ENCODE data around the gene RUSC2.
A peak's percentile ranks its signal among the peaks of the same experiment; 100 is the strongest.
"Not testable (repeated sequence)": the region's sequence is repeated elsewhere in the genome, so short reads cannot be mapped to it uniquely, and the experiment has no call there.

RUSC2 gene

GRCh38 chr9:35470340-35470739, 19.6 kb upstream of the RUSC2 start:
- H3K9me3 ChIP-seq (ENCODE audit: low read depth, low read length), result no peaks in the 10 kb centered on the region
- no peaks in the 10 kb centered on the region for H3K36me3 ChIP-seq (ENCODE audit: insufficient read depth, low read length)
- no peak overlapping the region for H3K27ac ChIP-seq
- H3K9ac ChIP-seq (ENCODE audit: insufficient read length), result no peak overlapping the region
- TF ChIP-seq EZH2 (IDR thresholded peaks at IDR 0.05) (no peak), POLR2AphosphoS5 (IDR thresholded peaks at IDR 0.05; ENCODE audit: borderline replicate concordance, low read depth, low read length) (no peak), FOXP2 (optimal IDR thresholded peaks at IDR 0.05; ENCODE audit: control extremely low read depth, extremely low read length, insufficient read depth) (no peak)
- no peak overlapping the region for H3K4me3 ChIP-seq
- no peak for DNase-seq (ENCODE audit: low read depth, low spot score)

GRCh38 chr9:35470894-35471293, 19.0 kb upstream of the RUSC2 start:
- no peak overlapping the region for H3K4me3 ChIP-seq
- TF ChIP-seq FOXP2 (optimal IDR thresholded peaks at IDR 0.05; ENCODE audit: control extremely low read depth, extremely low read length, insufficient read depth) (no peak), POLR2AphosphoS5 (IDR thresholded peaks at IDR 0.05; ENCODE audit: borderline replicate concordance, low read depth, low read length) (no peak), EZH2 (IDR thresholded peaks at IDR 0.05) (no peak)
- no peak for DNase-seq (ENCODE audit: low read depth, low spot score)

GRCh38 chr9:35476596-35476995, 13.3 kb upstream of the RUSC2 start:
- TF ChIP-seq POLR2AphosphoS5 (IDR thresholded peaks at IDR 0.05; ENCODE audit: borderline replicate concordance, low read depth, low read length) (no peak), FOXP2 (optimal IDR thresholded peaks at IDR 0.05; ENCODE audit: control extremely low read depth, extremely low read length, insufficient read depth) (no peak), EZH2 (IDR thresholded peaks at IDR 0.05) (no peak)
- no peak overlapping the region for H3K27ac ChIP-seq
- H3K9ac ChIP-seq (ENCODE audit: insufficient read length), result no peak overlapping the region
- DNase-seq (ENCODE audit: low read depth, low spot score), result no peak
- no peak overlapping the region for H3K4me3 ChIP-seq
- H3K9me3 ChIP-seq (ENCODE audit: low read depth, low read length), result no peaks in the 10 kb centered on the region
- H3K36me3 ChIP-seq (ENCODE audit: insufficient read depth, low read length), result no peaks in the 10 kb centered on the region

More at GRCh38 chr9:35470894-35471293, 19.0 kb upstream of the RUSC2 start:
- H3K9me3 ChIP-seq (ENCODE audit: low read depth, low read length), result no peaks in the 10 kb centered on the region
- no peak overlapping the region for H3K9ac ChIP-seq (ENCODE audit: insufficient read length)
- H3K27ac ChIP-seq, result no peak overlapping the region
- no peaks in the 10 kb centered on the region for H3K36me3 ChIP-seq (ENCODE audit: insufficient read depth, low read length)

- not testable (repeated sequence) for H3K9ac ChIP-seq (ENCODE audit: insufficient read length); H3K9me3 ChIP-seq (ENCODE audit: low read depth, low read length); H3K27ac ChIP-seq; H3K36me3 ChIP-seq (ENCODE audit: insufficient read depth, low read length); H3K4me3 ChIP-seq; DNase-seq (ENCODE audit: low read depth, low spot score)
These were observed 12.6 kb upstream of the RUSC2 start for GRCh38 chr9:35477211-35477855.

- TF ChIP-seq EZH2 (IDR thresholded peaks at IDR 0.05), result no peak
- TF ChIP-seq POLR2AphosphoS5 (IDR thresholded peaks at IDR 0.05; ENCODE audit: borderline replicate concordance, low read depth, low read length), result no peak
- TF ChIP-seq FOXP2 (optimal IDR thresholded peaks at IDR 0.05; ENCODE audit: control extremely low read depth, extremely low read length, insufficient read depth), result no peak
- H3K9me3 ChIP-seq (ENCODE audit: low read depth, low read length), result no peaks in the 10 kb centered on the region
- no peak for DNase-seq (ENCODE audit: low read depth, low spot score)
These were observed 11.0 kb upstream of the RUSC2 start for GRCh38 chr9:35478871-35479270.

GRCh38 chr9:35481347-35481975, 8.4 kb upstream of the RUSC2 start:
- DNase-seq (ENCODE audit: low read depth, low spot score), result no peak
- Histone ChIP-seq H3K27ac (no peak overlapping the region), H3K4me3 (no peak overlapping the region), H3K36me3 (ENCODE audit: insufficient read depth, low read length) (no peaks in the 10 kb centered on the region), H3K9ac (ENCODE audit: insufficient read length) (no peak overlapping the region), H3K9me3 (ENCODE audit: low read depth, low read length) (no peaks in the 10 kb centered on the region)
- TF ChIP-seq POLR2AphosphoS5 (IDR thresholded peaks at IDR 0.05; ENCODE audit: borderline replicate concordance, low read depth, low read length) (no peak), FOXP2 (optimal IDR thresholded peaks at IDR 0.05; ENCODE audit: control extremely low read depth, extremely low read length, insufficient read depth) (no peak), EZH2 (IDR thresholded peaks at IDR 0.05) (no peak)

More at GRCh38 chr9:35478871-35479270, 11.0 kb upstream of the RUSC2 start:
- H3K4me3 ChIP-seq, result no peak overlapping the region
- no peak overlapping the region for H3K27ac ChIP-seq
- no peaks in the 10 kb centered on the region for H3K36me3 ChIP-seq (ENCODE audit: insufficient read depth, low read length)
- no peak overlapping the region for H3K9ac ChIP-seq (ENCODE audit: insufficient read length)

DNA sequence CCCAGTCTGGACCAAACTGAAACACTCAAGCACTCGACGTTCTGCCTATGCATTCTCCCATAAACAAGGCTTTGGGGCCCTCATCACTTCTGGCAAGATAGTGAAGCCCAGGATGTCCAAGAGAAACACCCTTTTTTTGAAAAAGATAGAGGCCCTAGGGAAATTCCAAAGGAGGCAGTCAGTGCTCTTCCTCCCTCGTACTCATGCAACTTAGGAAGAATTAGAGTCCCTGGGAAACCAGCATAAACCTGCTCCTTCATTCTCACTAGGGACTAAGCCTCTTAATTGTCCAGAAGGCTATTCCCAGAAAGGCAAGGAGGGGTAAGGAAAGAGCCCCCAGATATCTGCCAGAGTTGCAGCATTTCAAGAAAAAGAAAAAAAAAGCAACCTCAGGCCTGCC, 7.8 kb upstream of the RUSC2 start:
- DNase-seq (ENCODE audit: low read depth, low spot score), result no peak
- TF ChIP-seq FOXP2 (optimal IDR thresholded peaks at IDR 0.05; ENCODE audit: control extremely low read depth, extremely low read length, insufficient read depth), result no peak
- TF ChIP-seq POLR2AphosphoS5 (IDR thresholded peaks at IDR 0.05; ENCODE audit: borderline replicate concordance, low read depth, low read length), result no peak
- TF ChIP-seq EZH2 (IDR thresholded peaks at IDR 0.05), result no peak
- Histone ChIP-seq H3K36me3 (ENCODE audit: insufficient read depth, low read length) (no peaks in the 10 kb centered on the region), H3K9me3 (ENCODE audit: low read depth, low read length) (no peaks in the 10 kb centered on the region), H3K9ac (ENCODE audit: insufficient read length) (no peak overlapping the region), H3K4me3 (no peak overlapping the region), H3K27ac (no peak overlapping the region)

- Histone ChIP-seq H3K4me3 (no peak overlapping the region), H3K9ac (ENCODE audit: insufficient read length) (no peak overlapping the region), H3K36me3 (ENCODE audit: insufficient read depth, low read length) (no peaks in the 10 kb centered on the region), H3K27ac (no peak overlapping the region), H3K9me3 (ENCODE audit: low read depth, low read length) (no peaks in the 10 kb centered on the region)
- TF ChIP-seq FOXP2 (optimal IDR thresholded peaks at IDR 0.05; ENCODE audit: control extremely low read depth, extremely low read length, insufficient read depth) (no peak), POLR2AphosphoS5 (IDR thresholded peaks at IDR 0.05; ENCODE audit: borderline replicate concordance, low read depth, low read length) (no peak), EZH2 (IDR thresholded peaks at IDR 0.05) (no peak)
- DNase-seq (ENCODE audit: low read depth, low spot score), result no peak
These were observed 5.5 kb upstream of the RUSC2 start for GRCh38 chr9:35484406-35484805.

GRCh38 chr9:35487081-35487480, 2.8 kb upstream of the RUSC2 start:
- no peak overlapping the region for H3K9ac ChIP-seq (ENCODE audit: insufficient read length)
- no peaks in the 10 kb centered on the region for H3K36me3 ChIP-seq (ENCODE audit: insufficient read depth, low read length)
- H3K4me3 ChIP-seq, result no peak overlapping the region
- DNase-seq (ENCODE audit: low read depth, low spot score), result no peak
- no peaks in the 10 kb centered on the region for H3K9me3 ChIP-seq (ENCODE audit: low read depth, low read length)
- TF ChIP-seq EZH2 (IDR thresholded peaks at IDR 0.05) (no peak), FOXP2 (optimal IDR thresholded peaks at IDR 0.05; ENCODE audit: control extremely low read depth, extremely low read length, insufficient read depth) (no peak), POLR2AphosphoS5 (IDR thresholded peaks at IDR 0.05; ENCODE audit: borderline replicate concordance, low read depth, low read length) (no peak)
- peak overlapping the region; percentile 76; the same call in 1 of the 2 replicates for H3K27ac ChIP-seq
